Measurements from ENCODE around the gene TRHDE. TPM values are rescaled to one million over a fixed set of nuclear protein-coding genes. Genes with fewer than 3 reads are reported as not detected.
A peak's percentile ranks its signal among the peaks of the same experiment; 100 is the strongest.

Gene TRHDE
- total and polyA plus RNA-seq, 2 of the 13 experiments (the other 11 are each of a cell fraction or from before 2014, with no cell fraction given): not detected

- in situ Hi-C loops (cut with HindIII; ENCODE audit: extremely low pct_ligation_motif_present, low pct_unique_long_range_greater_than_20kb) (no loop called here), intact Hi-C loops (cut with micrococcal nuclease; ENCODE audit: unreplicated experiment) (no loop called here)
- Histone ChIP-seq H3K79me2 (ENCODE audit: insufficient read depth, low read length) (no peaks in the 10 kb centered on the region), H3K27me3 (ENCODE audit: control insufficient read depth in 1 of 2, insufficient read depth in 2 of 2, low read length in 2 of 2) (no peaks in the 10 kb centered on the region), H3K9ac (ENCODE audit: insufficient read depth, low read depth, low read length) (no peak overlapping the region), H3K4me2 (ENCODE audit: low read depth, low read length) (no peak overlapping the region), H3K9me3 (ENCODE audit: low read length) (no peaks in the 10 kb centered on the region), H4K20me1 (ENCODE audit: insufficient read depth, low read length) (no peaks in the 10 kb centered on the region), H3K36me3 (replicated peaks in 1 of 2; ENCODE audit: control insufficient read depth in 1 of 2, insufficient read depth in 2 of 2, low read length in 2 of 2) (no peaks in the 10 kb centered on the region), H2AFZ (ENCODE audit: low read length) (no peak overlapping the region), H3K4me1 (ENCODE audit: insufficient read depth, low read length) (no peaks in the 10 kb centered on the region), H3K4me3 (replicated peaks in 1 of 3; ENCODE audit: insufficient read depth in 1 of 3, low read depth in 2 of 3, low read length in 3 of 3) (no peak overlapping the region), H3K27ac (ENCODE audit: extremely low read length, insufficient read depth, low read length) (no peak overlapping the region)
- 16% methylated on average over 4 of the region's 4 CpGs for WGBS (ENCODE audit: low lambda C conversion rate)
- TF ChIP-seq SIN3A (IDR thresholded peaks at IDR 0.05; ENCODE audit: borderline replicate concordance, low read depth, low read length): no peak
- TF ChIP-seq MAFK (conservative IDR thresholded peaks at IDR 0.05 in 1 of 2, IDR thresholded peaks at IDR 0.05 in 1 of 2; ENCODE audit: low read length in 2 of 2): peak in 1 of 2 experiments; percentile 48; a peak in 1 of 4 replicates
- TF ChIP-seq ZNF274 (CRISPR knock-in tag; IDR thresholded peaks at IDR 0.05): no peak
- TF ChIP-seq ELF4 (CRISPR knock-in tag; IDR thresholded peaks at IDR 0.05; ENCODE audit: borderline replicate concordance): no peak
- DNase-seq (ENCODE audit: low spot score) (no peak), FAIRE-seq (no peak), ATAC-seq (no peak)
- CTCF ChIA-PET (ENCODE audit: low intra/inter-chr PET ratio, low total read pairs): no interaction called here
- no TSS peak for BruUV-seq (replicated peaks)
- POLR2A ChIA-PET: no interaction called here
These were observed 97.3 kb downstream of the TRHDE start for GRCh38 chr12:72369423-72369959.

- Histone ChIP-seq H3K27ac (ENCODE audit: extremely low read length, insufficient read depth, low read length) (no peak overlapping the region), H2AFZ (ENCODE audit: low read length) (no peak overlapping the region), H3K4me3 (replicated peaks in 1 of 3; ENCODE audit: insufficient read depth in 1 of 3, low read depth in 2 of 3, low read length in 3 of 3) (no peak overlapping the region), H3K9me3 (ENCODE audit: low read length) (no peaks in the 10 kb centered on the region), H3K79me2 (ENCODE audit: insufficient read depth, low read length) (no peaks in the 10 kb centered on the region), H3K36me3 (replicated peaks in 1 of 2; ENCODE audit: control insufficient read depth in 1 of 2, insufficient read depth in 2 of 2, low read length in 2 of 2) (no peaks in the 10 kb centered on the region), H3K27me3 (ENCODE audit: control insufficient read depth in 1 of 2, insufficient read depth in 2 of 2, low read length in 2 of 2) (no peaks in the 10 kb centered on the region), H3K9ac (ENCODE audit: insufficient read depth, low read depth, low read length) (no peak overlapping the region), H4K20me1 (ENCODE audit: insufficient read depth, low read length) (no peaks in the 10 kb centered on the region), H3K4me2 (ENCODE audit: low read depth, low read length) (no peak overlapping the region), H3K4me1 (ENCODE audit: insufficient read depth, low read length) (no peaks in the 10 kb centered on the region)
- DNase-seq (ENCODE audit: low spot score) (no peak), FAIRE-seq (no peak), ATAC-seq (no peak)
- in situ Hi-C loops (cut with HindIII; ENCODE audit: extremely low pct_ligation_motif_present, low pct_unique_long_range_greater_than_20kb) (no loop called here), intact Hi-C loops (cut with micrococcal nuclease; ENCODE audit: unreplicated experiment) (no loop called here)
- WGBS (ENCODE audit: low lambda C conversion rate): 0% methylated on average over 2 of the region's 2 CpGs
- TF ChIP-seq, protein P1, sequence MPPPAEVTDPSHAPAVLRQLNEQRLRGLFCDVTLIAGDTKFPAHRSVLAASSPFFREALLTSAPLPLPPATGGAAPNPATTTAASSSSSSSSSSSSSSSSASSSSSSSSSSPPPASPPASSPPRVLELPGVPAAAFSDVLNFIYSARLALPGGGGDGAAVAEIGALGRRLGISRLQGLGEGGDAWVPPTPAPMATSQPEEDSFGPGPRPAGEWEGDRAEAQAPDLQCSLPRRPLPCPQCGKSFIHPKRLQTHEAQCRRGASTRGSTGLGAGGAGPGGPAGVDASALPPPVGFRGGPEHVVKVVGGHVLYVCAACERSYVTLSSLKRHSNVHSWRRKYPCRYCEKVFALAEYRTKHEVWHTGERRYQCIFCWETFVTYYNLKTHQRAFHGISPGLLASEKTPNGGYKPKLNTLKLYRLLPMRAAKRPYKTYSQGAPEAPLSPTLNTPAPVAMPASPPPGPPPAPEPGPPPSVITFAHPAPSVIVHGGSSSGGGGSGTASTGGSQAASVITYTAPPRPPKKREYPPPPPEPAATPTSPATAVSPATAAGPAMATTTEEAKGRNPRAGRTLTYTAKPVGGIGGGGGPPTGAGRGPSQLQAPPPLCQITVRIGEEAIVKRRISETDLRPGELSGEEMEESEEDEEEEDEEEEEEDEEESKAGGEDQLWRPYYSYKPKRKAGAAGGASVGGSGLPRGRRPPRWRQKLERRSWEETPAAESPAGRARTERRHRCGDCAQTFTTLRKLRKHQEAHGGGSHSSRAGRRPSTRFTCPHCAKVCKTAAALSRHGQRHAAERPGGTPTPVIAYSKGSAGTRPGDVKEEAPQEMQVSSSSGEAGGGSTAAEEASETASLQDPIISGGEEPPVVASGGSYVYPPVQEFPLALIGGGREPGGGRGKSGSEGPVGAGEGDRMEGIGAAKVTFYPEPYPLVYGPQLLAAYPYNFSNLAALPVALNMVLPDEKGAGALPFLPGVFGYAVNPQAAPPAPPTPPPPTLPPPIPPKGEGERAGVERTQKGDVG (CRISPR knock-in tag; IDR thresholded peaks at IDR 0.05; ENCODE audit: borderline replicate concordance): no peak
- BruUV-seq (replicated peaks): no TSS peak
- CTCF ChIA-PET (ENCODE audit: low intra/inter-chr PET ratio, low total read pairs): no interaction called here
- POLR2A ChIA-PET: no interaction called here
These were observed 108.3 kb downstream of the TRHDE start for GRCh38 chr12:72380441-72380840.
